IPS DF 19.7 (cell line): ENCODE results near the gene CARNS1.

Experiments used
- DNase-seq: peaks from one replicate; pipeline ENCODE4 v3.0.0-alpha.2; 2013; ENCODE audit warnings: low read depth, low spot score

Gene CARNS1

GRCh38 chr11:67415501-67416304 lies at the start of gene CARNS1:
Gene CARNS1, plus strand, starts transcription at chr11:67415678. Its CDS starts 522 bp downstream, at chr11:67416200.
- DNase-seq, result no peak

DNA sequence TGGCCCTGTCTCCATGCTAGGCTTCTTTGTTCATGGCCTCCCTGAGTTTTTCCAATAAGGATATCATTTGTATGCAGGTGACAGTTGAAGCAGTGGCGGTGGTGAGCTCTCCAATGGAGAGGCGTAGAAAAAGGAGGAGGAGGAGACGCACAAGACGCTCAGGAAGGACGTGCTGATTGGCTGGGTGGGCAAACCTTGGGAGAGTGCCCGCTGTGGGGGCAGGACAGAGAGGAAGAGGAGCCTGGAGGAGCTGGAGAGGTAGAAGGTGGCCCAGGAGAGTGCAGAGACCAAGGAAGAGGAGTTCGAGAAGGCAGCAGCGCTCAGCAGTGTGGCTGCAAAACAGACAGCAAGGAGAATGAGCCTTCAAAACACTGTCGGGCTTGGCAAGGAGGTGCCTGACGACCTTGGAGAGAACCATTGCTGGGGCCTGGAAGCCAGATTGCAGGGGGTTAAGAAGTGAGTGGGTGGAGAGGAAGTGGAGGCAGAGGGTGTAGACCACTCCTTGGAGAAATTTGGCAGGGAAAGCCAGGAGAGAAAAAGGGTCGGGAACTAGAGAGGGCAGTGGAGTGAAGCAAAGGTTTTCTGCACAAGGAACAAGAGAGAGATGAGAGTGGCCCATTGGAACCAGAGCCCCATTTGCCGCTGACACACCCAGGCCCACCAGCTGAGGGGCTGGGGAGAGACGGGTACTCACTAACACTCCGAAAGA lies 49.6 kb upstream of the CARNS1 start:
- DNase-seq, result no peak

DNA sequence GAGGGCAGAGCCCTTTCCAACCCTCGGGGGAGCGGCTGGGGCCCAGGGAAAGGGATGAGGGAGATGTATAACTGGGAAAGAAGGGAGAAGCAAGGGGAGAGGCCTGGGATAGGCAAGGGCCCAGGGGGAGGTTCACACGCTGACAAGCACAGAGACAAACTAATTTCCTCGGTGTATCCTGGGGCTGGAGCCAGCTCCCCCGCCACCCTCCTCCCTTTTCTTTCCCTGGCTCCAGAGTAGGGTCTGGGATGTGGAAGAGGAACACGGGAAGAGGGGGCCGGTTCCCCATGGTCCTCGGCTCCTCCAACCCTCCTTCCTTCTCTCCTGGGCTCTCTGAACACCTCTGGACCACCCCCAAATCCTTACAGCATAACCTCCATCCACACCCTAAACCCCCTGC lies 48.9 kb upstream of the CARNS1 start:
- no peak for DNase-seq

DNA sequence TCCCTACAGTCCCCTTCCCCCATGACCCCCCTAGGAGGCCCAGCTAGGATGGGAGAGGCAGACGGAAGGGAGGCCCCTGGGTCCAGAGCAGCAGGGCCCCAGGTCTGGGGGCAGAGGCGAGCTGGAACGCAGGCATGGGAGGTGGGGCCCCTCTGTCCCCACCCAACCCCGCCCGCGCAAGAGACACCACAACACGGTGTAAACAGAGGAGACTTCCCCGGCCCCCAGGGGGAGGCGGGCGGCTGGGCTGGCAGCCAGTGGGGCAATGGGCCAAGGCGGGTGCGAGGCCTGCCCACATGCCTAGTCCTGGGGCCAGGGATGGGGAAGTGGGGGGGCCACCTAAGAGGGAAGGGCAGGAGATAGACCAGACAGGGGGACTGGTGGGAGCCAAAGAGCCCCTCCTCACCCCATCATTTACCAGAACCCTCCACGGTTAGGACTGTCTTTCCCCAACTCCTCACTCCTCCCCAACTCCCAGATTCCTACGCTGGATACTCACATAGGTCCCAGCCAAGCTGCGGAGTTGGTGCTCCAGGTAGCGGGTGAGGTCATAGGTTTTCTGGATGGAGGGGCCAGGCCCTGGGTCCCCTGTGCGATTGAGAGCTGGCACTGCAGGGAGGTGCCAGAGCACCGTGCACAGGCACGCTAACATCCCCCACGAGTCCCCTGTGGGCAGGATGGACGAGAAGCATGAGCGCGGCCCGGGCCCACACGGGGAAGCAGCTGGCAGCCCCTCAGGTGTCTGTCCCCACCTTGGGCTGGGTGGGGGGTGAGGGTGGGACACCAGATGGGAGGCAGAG lies 48.3 kb upstream of the CARNS1 start:
- no peak for DNase-seq

GRCh38 chr11:67367761-67368227 lies 47.7 kb upstream of the CARNS1 start:
- no peak for DNase-seq

DNA sequence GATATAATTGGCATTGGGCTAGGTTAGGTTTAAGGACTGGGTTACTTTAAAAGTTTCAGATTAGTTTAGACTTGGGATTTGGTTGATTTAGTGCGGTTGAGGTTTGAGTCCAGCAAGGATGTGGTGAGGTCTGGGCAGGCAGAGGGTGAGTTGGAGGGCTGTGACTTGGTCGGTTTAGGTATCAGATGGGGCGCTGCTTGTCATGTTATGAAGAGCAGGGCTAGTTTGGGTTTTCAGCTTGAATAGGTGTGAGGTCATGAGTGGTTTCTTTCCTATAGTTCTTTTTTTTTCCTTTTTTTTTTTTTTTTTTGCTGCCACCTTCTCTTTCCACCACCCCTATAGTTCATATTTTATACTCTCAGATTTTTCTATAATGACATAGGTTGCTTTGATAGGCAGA lies 46.9 kb upstream of the CARNS1 start:
- no peak for DNase-seq

DNA sequence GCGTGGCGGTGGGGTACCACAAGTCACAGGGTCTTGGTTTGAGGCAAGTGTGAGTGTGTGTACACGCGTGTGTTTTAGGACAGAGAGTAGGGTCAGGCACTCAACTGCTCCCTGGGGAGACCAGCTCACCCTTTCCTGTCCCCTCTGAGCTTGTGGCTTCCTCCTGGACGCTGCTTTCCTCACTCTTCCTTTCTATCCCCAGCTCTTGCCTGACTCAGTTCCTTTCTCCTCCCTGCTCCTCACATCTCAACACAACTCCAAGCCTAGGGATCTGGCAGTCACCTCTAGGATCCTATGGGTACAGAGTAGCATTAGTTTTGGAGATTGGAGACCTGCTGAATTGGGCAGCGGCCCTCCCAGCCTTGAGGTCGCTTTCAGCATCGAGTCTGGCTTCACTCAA lies 46.2 kb upstream of the CARNS1 start:
- no peak for DNase-seq

- DNase-seq, result no peak
These were observed 45.6 kb upstream of the CARNS1 start for GRCh38 chr11:67369801-67370284.

DNA sequence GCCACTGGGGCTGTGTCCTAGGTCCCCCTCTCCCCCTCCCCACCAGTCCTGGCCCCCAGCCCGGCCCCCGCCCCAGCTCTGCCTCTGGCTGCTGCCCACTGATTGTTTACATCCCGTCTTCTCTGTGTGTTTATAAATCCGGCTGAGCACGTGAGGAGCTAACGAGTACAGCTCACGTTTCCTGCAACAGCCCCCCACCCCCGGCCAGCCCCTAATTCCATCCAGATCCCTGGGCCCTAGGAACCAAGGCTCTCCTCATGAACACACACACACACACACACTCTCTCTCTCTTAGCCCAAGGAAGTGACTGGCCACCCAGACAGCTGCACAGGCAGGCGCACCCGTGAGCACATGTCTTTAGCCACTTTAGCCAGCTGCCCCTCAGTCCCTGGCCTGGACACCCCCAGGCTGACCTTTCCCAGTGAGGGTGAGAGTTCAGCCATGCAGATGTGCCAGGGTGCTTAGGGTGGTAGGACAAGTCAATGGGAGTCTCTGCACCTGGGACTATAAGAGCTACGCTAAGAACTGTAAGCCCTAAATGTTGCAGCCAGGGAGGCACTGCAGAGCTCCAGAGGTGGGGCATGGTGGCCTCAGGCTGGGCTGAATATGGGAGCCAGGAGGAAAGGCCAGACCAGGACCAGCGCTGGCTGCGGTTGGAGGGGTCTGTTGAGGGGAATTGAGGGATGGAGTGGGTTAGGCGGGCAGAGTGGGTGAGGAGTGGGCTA lies 45.0 kb upstream of the CARNS1 start:
- DNase-seq, result no peak

GRCh38 chr11:67371189-67371910 lies 44.1 kb upstream of the CARNS1 start:
- no peak for DNase-seq

GRCh38 chr11:67371911-67372320 lies 43.6 kb upstream of the CARNS1 start:
- DNase-seq, result no peak

- no peak for DNase-seq
These were observed 43.0 kb upstream of the CARNS1 start for GRCh38 chr11:67372321-67372992.

GRCh38 chr11:67372993-67373647 lies 42.4 kb upstream of the CARNS1 start, which contains the start of gene CLCF1:
Gene CLCF1, minus strand, starts transcription at chr11:67373598. Its CDS starts 59 bp downstream, at chr11:67373539.
- no peak for DNase-seq

DNA sequence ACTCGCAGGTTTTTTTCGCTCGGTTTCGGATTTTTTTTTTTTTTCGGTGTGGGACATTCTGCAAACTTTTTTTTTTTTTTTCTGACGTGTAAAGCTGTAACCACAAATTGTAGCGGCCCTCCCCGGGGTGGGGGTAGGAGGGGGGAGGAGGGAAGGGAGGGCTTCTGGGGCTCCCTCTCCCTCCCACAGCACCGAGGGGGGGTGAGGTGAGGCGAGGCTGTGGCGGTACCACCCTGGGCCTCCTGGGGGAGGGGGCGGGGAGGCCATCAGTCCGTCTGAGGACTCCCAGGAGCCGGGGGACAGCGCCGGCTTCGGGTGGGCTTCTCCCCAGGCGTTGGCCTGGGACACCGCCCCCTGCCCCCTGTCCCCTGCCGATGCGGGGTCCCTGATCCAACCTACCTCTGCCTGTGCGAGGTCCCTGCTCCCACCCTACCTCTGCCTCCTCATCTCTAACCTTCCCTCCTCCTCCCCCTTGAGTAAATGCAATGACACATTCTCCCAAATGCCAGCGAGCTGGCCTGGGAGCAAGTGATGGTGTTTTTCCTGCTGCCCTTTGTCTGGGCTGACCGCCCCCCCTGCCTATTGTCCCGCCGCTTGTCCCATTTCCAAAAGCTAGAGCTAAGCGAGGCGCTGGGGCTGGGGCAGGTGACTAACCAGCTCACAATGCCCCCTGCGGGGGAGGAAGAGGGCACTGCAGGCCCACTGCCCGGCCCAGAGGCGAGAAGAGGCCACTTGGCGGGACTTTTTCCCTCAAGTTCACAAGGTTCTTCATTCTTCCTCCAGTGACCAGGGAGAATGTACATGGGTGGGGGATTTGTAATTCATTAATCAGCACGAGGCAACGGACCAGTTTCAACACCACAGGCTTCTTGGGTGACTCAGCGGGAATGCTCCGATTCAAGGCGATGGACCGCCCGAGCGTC lies 41.6 kb upstream of the CARNS1 start:
- DNase-seq, result no peak

GRCh38 chr11:67374571-67375281 lies 40.8 kb upstream of the CARNS1 start:
- DNase-seq, result no peak

GRCh38 chr11:67375320-67376055 lies 40.0 kb upstream of the CARNS1 start:
- no peak for DNase-seq
